ENCODE data around the gene ATG9B. TPM values are rescaled to one million over a fixed set of nuclear protein-coding genes. Genes with fewer than 3 reads are reported as not detected.

The ATG9B gene
- total RNA-seq, 4 donors from 2014 or later, result 47.6 to 125 (median 59.8) TPM

- no peak for DNase-seq (ENCODE audit: low spot score in 2 of 2)
- intact Hi-C loops (cut with DNase I; ENCODE audit: low total_unique reads), result no loop called here
- TF ChIP-seq CTCF (IDR thresholded peaks at IDR 0.05) (no peak), POLR2A (IDR thresholded peaks at IDR 0.05) (no peak)
- H3K4me3 ChIP-seq (ENCODE audit: low read depth, poor library complexity, severe bottlenecking), result no peak overlapping the region
- 20 to 33% methylated on average over 13 to 18 of the region's 18 CpGs for WGBS, 2 donors
These were observed 13.8 kb downstream of the ATG9B start for GRCh38 chr7:151010307-151011096.

GRCh38 chr7:151010037-151010306, 14.3 kb downstream of the ATG9B start:
- intact Hi-C loops (cut with DNase I; ENCODE audit: low total_unique reads), result no loop called here
- WGBS, 2 donors, result 16 to 80% methylated on average over 1 to 7 of the region's 7 CpGs
- H3K4me3 ChIP-seq (ENCODE audit: low read depth, poor library complexity, severe bottlenecking), result no peak overlapping the region
- TF ChIP-seq POLR2A (IDR thresholded peaks at IDR 0.05) (no peak), CTCF (IDR thresholded peaks at IDR 0.05) (no peak)
- DNase-seq (ENCODE audit: low spot score in 2 of 2), result no peak

- no peak overlapping the region for H3K4me3 ChIP-seq (ENCODE audit: low read depth, poor library complexity, severe bottlenecking)
- WGBS, 2 donors, result 56 to 60% methylated on average over 9 to 13 of the region's 22 CpGs
- TF ChIP-seq POLR2A (IDR thresholded peaks at IDR 0.05), result no peak
- no peak for TF ChIP-seq CTCF (IDR thresholded peaks at IDR 0.05)
- intact Hi-C loops (cut with DNase I; ENCODE audit: low total_unique reads), result no loop called here
- no peak for DNase-seq (ENCODE audit: low spot score in 2 of 2)
These were observed 14.8 kb downstream of the ATG9B start for GRCh38 chr7:151009327-151010036.

- peak in 1 of 3 donors; percentile 55 for TF ChIP-seq CTCF (IDR thresholded peaks at IDR 0.05)
- TF ChIP-seq POLR2A (IDR thresholded peaks at IDR 0.05), result no peak
- 46 to 48% methylated on average over 20 to 24 of the region's 40 CpGs for WGBS, 2 donors
- DNase-seq (ENCODE audit: low spot score in 2 of 2), result peak in 1 of 2 donors; percentile 92
- no peak overlapping the region for H3K4me3 ChIP-seq (ENCODE audit: low read depth, poor library complexity, severe bottlenecking)
- intact Hi-C loops (cut with DNase I; ENCODE audit: low total_unique reads), result no loop called here
These were observed 15.6 kb downstream of the ATG9B start for GRCh38 chr7:151008511-151009323.

GRCh38 chr7:151008143-151008510, 16.2 kb downstream of the ATG9B start:
- WGBS, 2 donors, result 33 to 45% methylated on average over 11 of the region's 11 CpGs
- TF ChIP-seq CTCF (IDR thresholded peaks at IDR 0.05) (no peak), POLR2A (IDR thresholded peaks at IDR 0.05) (no peak)
- intact Hi-C loops (cut with DNase I; ENCODE audit: low total_unique reads), result no loop called here
- no peak overlapping the region for H3K4me3 ChIP-seq (ENCODE audit: low read depth, poor library complexity, severe bottlenecking)
- no peak for DNase-seq (ENCODE audit: low spot score in 2 of 2)
